K562 (cell line): Measurements from ENCODE around the gene RNF187. TPM values are rescaled to one million over a fixed set of nuclear protein-coding genes. Genes with fewer than 3 reads are reported as not detected.

ENCODE experiments used
- ATAC-seq: fragments of 200-7000 bp; cut with Tn5 transposase; 3 replicates; pipeline ENCODE4 v1.9.1; 2020; ENCODE audit warnings: moderate library complexity
- BruUV-seq: library from RNA; stranded (reverse); fragments of 400-500 nt; replicated peaks from 2 replicates; lab custom pipeline; 2021; lab: Mats Ljungman, UMichigan
- CTCF ChIA-PET: fragments of 300-600 bp; formaldehyde crosslinking; extraction: SDS; loops from one replicate; lab custom pipeline; 2021; ENCODE audit warnings: low intra/inter-chr PET ratio; lab: Yijun Ruan, JAX
- POLR2A ChIA-PET: fragments of 300-600, 350-650 bp; sonication (Branson Sonifier 250); formaldehyde crosslinking; extraction: SDS; loops from one replicate; lab custom pipeline; 2021; ENCODE audit warnings: antibody characterized with exemption, inconsistent platforms; lab: Yijun Ruan, JAX
- DNase-seq, 4 experiments: peaks; one replicate each; pipeline versions ENCODE4 v3.0.0 to v3.0.0-alpha.2; 2011 to 2018; ENCODE audit warnings: low spot score in 3 of 4, mixed read lengths in 3 of 4; ENCODE audit errors: extremely low read depth in 1 of 4
- FAIRE-seq: peaks from 2 replicates; lab custom pipeline; 2011; peaks lifted over from hg19 to GRCh38; lab: Jason Lieb, UNC
- H2AFZ ChIP-seq: 2 replicates; pipeline ENCODE4 v1.6.0; 2011; ENCODE audit warnings: low read depth, low read length, control low read depth, inconsistent platforms
- H3K27ac ChIP-seq: fragments of 200-600 bp; 3 replicates; pipeline ENCODE4 v1.8.0; 2011; ENCODE audit warnings: low read depth, mild to moderate bottlenecking, control low read depth, inconsistent platforms, low read length, moderate library complexity, mixed read lengths; ENCODE audit errors: extremely low read depth
- H3K27me3 ChIP-seq, 2 experiments: fragments of 300-600 bp in 1 of 2; 2 replicates in 1 of 2; 3 replicates in 1 of 2; pipeline versions ENCODE4 v1.6.0 to v1.8.0; 2011; ENCODE audit warnings: inconsistent platforms in 2 of 2, low read length in 2 of 2, mild to moderate bottlenecking in 1 of 2, mixed read lengths in 1 of 2, moderate library complexity in 1 of 2; ENCODE audit not compliant: control insufficient read depth in 2 of 2, insufficient read depth in 2 of 2
- H3K36me3 ChIP-seq: fragments of 300-600 bp; 3 replicates; pipeline ENCODE4 v1.8.0; 2011; ENCODE audit warnings: mild to moderate bottlenecking, low read length, inconsistent platforms; ENCODE audit not compliant: control insufficient read depth, insufficient read depth
- H3K4me1 ChIP-seq, 2 experiments: fragments of 200-600 bp in 1 of 2; replicated peaks in 1 of 2; 2 replicates in 1 of 2; 3 replicates in 1 of 2; pipeline versions ENCODE4 v1.5.1 to v1.8.0; 2011; ENCODE audit warnings: inconsistent platforms in 2 of 2, low read length in 2 of 2, mild to moderate bottlenecking in 1 of 2, mixed read lengths in 1 of 2, moderate library complexity in 1 of 2; ENCODE audit not compliant: control insufficient read depth in 2 of 2, insufficient read depth in 2 of 2
- H3K4me2 ChIP-seq: 2 replicates; pipeline ENCODE4 v1.6.1; 2011; ENCODE audit warnings: low read length, control low read depth, inconsistent platforms, mixed read lengths; ENCODE audit not compliant: insufficient read depth
- H3K4me3 ChIP-seq: fragments of 200-600 bp; sonication (generic), shearing (Covaris generic); 2 replicates; pipeline ENCODE4 v1.5.1; 2016; ENCODE audit warnings: control low read depth, inconsistent platforms
- H3K79me2 ChIP-seq: fragments of 200-600 bp; 3 replicates; pipeline ENCODE4 v1.8.0; 2011; ENCODE audit warnings: low read length, inconsistent platforms; ENCODE audit not compliant: control insufficient read depth, insufficient read depth
- H3K9ac ChIP-seq, 2 experiments: 2 replicates each; pipeline versions ENCODE4 v1.6.0 to v1.6.1; 2011; ENCODE audit warnings: low read depth in 2 of 2, low read length in 2 of 2, control low read depth in 1 of 2, inconsistent platforms in 1 of 2, mild to moderate bottlenecking in 1 of 2, mixed read lengths in 1 of 2; ENCODE audit not compliant: insufficient read depth in 1 of 2
- H3K9me1 ChIP-seq: one replicate; pipeline ENCODE4 v1.6.0; 2011; ENCODE audit warnings: inconsistent platforms, mild to moderate bottlenecking, low read length, moderate library complexity; ENCODE audit not compliant: control insufficient read depth, insufficient read depth
- H3K9me3 ChIP-seq: replicated peaks from 2 replicates; pipeline ENCODE4 v1.5.1; 2011; ENCODE audit warnings: low read depth, low read length, inconsistent platforms; ENCODE audit not compliant: control insufficient read depth, insufficient read depth
- H4K20me1 ChIP-seq: replicated peaks from 2 replicates; pipeline ENCODE4 v1.6.1; 2011; ENCODE audit warnings: low read length, inconsistent platforms, mixed read lengths; ENCODE audit not compliant: control insufficient read depth, insufficient read depth
- BMI1 ChIP-seq: fragments of 150-350 bp; IDR thresholded peaks from 2 replicates; pipeline ENCODE4 v1.6.1; 2014; ENCODE audit warnings: low read length
- BRF1 ChIP-seq: IDR thresholded peaks from 3 replicates; pipeline ENCODE4 v1.6.1; 2011; ENCODE audit warnings: borderline replicate concordance, mild to moderate bottlenecking; ENCODE audit not compliant: insufficient read length; ENCODE audit errors: extremely low read depth
- CBFA2T2 ChIP-seq: fragments of 450-650 bp; conservative IDR thresholded peaks from 2 replicates; pipeline ENCODE4 v1.6.1; 2017; ENCODE audit warnings: mild to moderate bottlenecking
- CBFA2T3 ChIP-seq: fragments of 450-650 bp; IDR thresholded peaks from 2 replicates; pipeline ENCODE4 v1.6.1; 2017
- GTF2A2 ChIP-seq: IDR thresholded peaks from 2 replicates; pipeline ENCODE4 v1.6.1; 2016; ENCODE audit warnings: mild to moderate bottlenecking, missing genetic modification characterization, missing compliant biosample characterization
- JUND ChIP-seq, 2 experiments: IDR thresholded peaks; 2 replicates in 1 of 2; 3 replicates in 1 of 2; pipeline ENCODE4 v1.6.1; 2011; ENCODE audit warnings: borderline replicate concordance in 2 of 2, low read depth in 2 of 2, low read length in 2 of 2, improper control_type of control experiment in 1 of 2, missing biosample characterization in 1 of 2, missing genetic modification characterization in 1 of 2, missing genetic modification reagents in 1 of 2
- MAFG ChIP-seq: fragments of 450-650 bp; conservative IDR thresholded peaks from 2 replicates; pipeline ENCODE4 v1.6.1; 2016; ENCODE audit warnings: missing genetic modification characterization, missing compliant biosample characterization
- NEUROD1 ChIP-seq: fragments of 150-350 bp; IDR thresholded peaks from 2 replicates; pipeline ENCODE4 v1.6.1; 2014; ENCODE audit warnings: borderline replicate concordance, low read length, low read depth; ENCODE audit not compliant: partially characterized antibody
- RHOXF2B ChIP-seq: fragments of 250-450 bp; sonication (Bioruptor Pico); conservative IDR thresholded peaks from 2 replicates; pipeline ENCODE4 v1.5.1; 2021
- SAP30 ChIP-seq: fragments of 200-600 bp; sonication (generic); IDR thresholded peaks from 2 replicates; pipeline ENCODE4 v1.6.1; 2012; ENCODE audit warnings: borderline replicate concordance, low read depth, mild to moderate bottlenecking, moderate library complexity, low read length, control low read depth, inconsistent platforms; ENCODE audit not compliant: insufficient read depth, poor library complexity, severe bottlenecking
- SREBF2 ChIP-seq: sonication (generic); formaldehyde crosslinking; IDR thresholded peaks from 2 replicates; pipeline ENCODE4 v1.4.0; 2020; ENCODE audit warnings: mild to moderate bottlenecking, missing genetic modification reagents
- YBX1 ChIP-seq: fragments of 450-650 bp; IDR thresholded peaks from 2 replicates; pipeline ENCODE4 v1.7.1; 2016; ENCODE audit warnings: mild to moderate bottlenecking
- ZNF707 ChIP-seq: fragments of 250-450 bp; sonication (Bioruptor Pico); conservative IDR thresholded peaks from 2 replicates; pipeline ENCODE4 v1.8.0; 2022; ENCODE audit warnings: inconsistent platforms, mild to moderate bottlenecking, moderate library complexity
- ZNF76 ChIP-seq: fragments of 250-450 bp; sonication (Bioruptor Pico); IDR thresholded peaks from 2 replicates; pipeline ENCODE4 v1.4.0; 2020; ENCODE audit warnings: mild to moderate bottlenecking, moderate library complexity, borderline replicate concordance
- WGBS: fragments of 100-300 bp; shearing (Covaris generic); methylation state at CpG from one replicate; pipeline ENCODE4 v1.1.6; 2016; ENCODE audit warnings: low coverage, mixed read lengths; ENCODE audit not compliant: insufficient coverage; ENCODE audit errors: missing lambda C conversion rate; 5-methylcytosine and 5-hydroxymethylcytosine counted together
- in situ Hi-C: fragments of 300-500 bp; cut with MboI; formaldehyde crosslinking; loops from 4 replicates; pipeline ENCODE4 v1.15.0; 2018; ENCODE audit warnings: inconsistent platforms, mixed read lengths
- intact Hi-C: fragments of 100-400 bp; cut with micrococcal nuclease; formaldehyde crosslinking; loops from 2 replicates; pipeline ENCODE4 v1.14.2; 2022
- polyA plus RNA-seq, 8 experiments: library from polyadenylated mRNA; depleted of rRNA in 4 of 8; stranded (reverse) in 5 of 8; unstranded in 3 of 8; fragments of >200 nt; fragmentation: Nextera tagmentation in 2 of 8; fragmentation: Illumina TruSeq in 1 of 8; extraction: Ambion mirVana in 2 of 8; extraction: Trizol in 1 of 8; gene quantifications; 2 replicates each; pipeline versions ENCODE4 v1.2.1 to v1.2.3, GENCODE V29; 2011 to 2014; ENCODE audit warnings: inconsistent platforms in 1 of 8, missing spikeins in 1 of 8
- total RNA-seq, 7 experiments: library from RNA; depleted of rRNA in 6 of 7; stranded (reverse); fragments of >200 nt in 6 of 7; fragmentation: Illumina TruSeq in 2 of 7; extraction: Trizol in 2 of 7; gene quantifications; 2 replicates each; pipeline versions ENCODE4 v1.2.1 to v1.2.3, GENCODE V29; 2011 to 2021; ENCODE audit warnings: low replicate concordance in 1 of 7
- TF ChIP-seq, protein P1 (sequence below): sonication (generic); formaldehyde crosslinking; IDR thresholded peaks from 2 replicates; pipeline ENCODE4 v1.8.0; 2023; ENCODE audit warnings: mild to moderate bottlenecking, missing genetic modification reagents
- TF ChIP-seq, protein P2 (sequence below), 2 experiments: fragments of 450-650 bp in 1 of 2; sonication (generic) in 1 of 2; formaldehyde crosslinking in 1 of 2; IDR thresholded peaks in 1 of 2; conservative IDR thresholded peaks in 1 of 2; 2 replicates each; pipeline versions ENCODE4 v1.6.1 to v1.8.1; 2016 to 2023; ENCODE audit warnings: mild to moderate bottlenecking in 2 of 2, moderate library complexity in 2 of 2, inconsistent platforms in 1 of 2, missing genetic modification reagents in 1 of 2
- TF ChIP-seq, protein P3 (sequence below): sonication (generic); formaldehyde crosslinking; IDR thresholded peaks from 2 replicates; pipeline ENCODE4 v1.8.0; 2022; ENCODE audit warnings: missing genetic modification reagents, mild to moderate bottlenecking, moderate library complexity, borderline replicate concordance

The RNF187 gene
- total and polyA plus RNA-seq, 9 of the 15 experiments (the other 6 are each of a cell fraction or from before 2014, with no cell fraction given): 2.3 to 119 (median 41.9) TPM

DNA sequence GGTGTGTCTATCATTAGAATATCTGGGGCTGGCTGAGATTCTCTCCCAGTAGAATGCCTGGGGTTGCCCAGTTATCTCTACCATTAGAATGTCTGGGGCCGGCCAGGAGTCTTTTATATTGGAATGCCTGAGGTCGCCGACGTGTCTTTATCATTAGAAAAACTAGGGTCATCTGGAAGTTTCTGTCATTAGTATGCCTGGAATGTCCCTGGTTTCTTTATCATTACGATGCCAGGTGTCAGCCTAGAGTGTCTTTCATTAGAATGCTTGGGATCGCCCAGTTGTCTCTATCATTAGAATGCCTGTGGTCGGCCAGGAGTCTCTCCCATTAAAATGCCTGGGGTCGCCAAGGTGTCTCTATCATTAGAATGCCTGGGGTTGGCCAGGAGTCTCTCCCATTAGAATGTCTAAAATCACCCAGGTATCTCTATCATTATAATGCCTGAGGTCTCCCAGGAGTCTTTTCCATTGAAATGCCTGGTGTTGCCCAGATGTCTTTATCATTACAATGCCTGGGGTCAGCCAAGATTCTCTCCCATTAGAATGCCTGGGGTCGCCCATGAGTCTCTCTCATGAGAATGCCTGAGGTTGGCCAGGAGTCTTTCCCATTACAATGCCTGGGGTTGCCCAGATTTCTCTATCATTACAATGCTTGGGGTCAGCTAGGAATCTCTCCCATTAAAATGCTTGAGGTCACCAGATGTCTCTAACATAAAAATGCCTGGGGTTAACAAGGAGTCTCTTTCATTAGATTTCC lies 53.2 kb downstream of the RNF187 start:
- Histone ChIP-seq H3K9ac (no peak overlapping the region), H3K79me2 (no peaks in the 10 kb centered on the region), H3K27ac (no peak overlapping the region), H3K9me1 (no peaks in the 10 kb centered on the region), H2AFZ (no peak overlapping the region), H3K9me3 (no peaks in the 10 kb centered on the region), H3K27me3 (no peaks in the 10 kb centered on the region), H4K20me1 (no peaks in the 10 kb centered on the region), H3K4me2 (no peak overlapping the region), H3K4me1 (no peaks in the 10 kb centered on the region), H3K4me3 (no peak overlapping the region), H3K36me3 (no peaks in the 10 kb centered on the region)
- in situ Hi-C loops: no loop called here
- FAIRE-seq: no peak
- ChIA-PET CTCF (interaction anchor here (0.6 kb wide), 1 partner anchor 198 kb away, joined by 3 read pairs; no protein-coding TSS in a partner anchor), POLR2A (no interaction called here)
- under 1% methylated on average over 9 of the region's 9 CpGs for WGBS
- TF ChIP-seq JUND (IDR thresholded peaks at IDR 0.05; ENCODE audit: borderline replicate concordance, low read depth, low read length) (no peak), JUND (tag; IDR thresholded peaks at IDR 0.05; ENCODE audit: borderline replicate concordance, low read depth, low read length) (no peak), ZNF76 (CRISPR knock-in tag) (no peak), CBFA2T2 (no peak), BRF1 (no peak), RHOXF2B (CRISPR knock-in tag) (no peak), NEUROD1 (no peak), SAP30 (no peak), BMI1 (no peak), SREBF2 (no peak), ZNF707 (CRISPR knock-in tag) (no peak), MAFG (tag) (no peak), CBFA2T3 (no peak), GTF2A2 (no peak), YBX1 (no peak)
- TF ChIP-seq, protein P1, sequence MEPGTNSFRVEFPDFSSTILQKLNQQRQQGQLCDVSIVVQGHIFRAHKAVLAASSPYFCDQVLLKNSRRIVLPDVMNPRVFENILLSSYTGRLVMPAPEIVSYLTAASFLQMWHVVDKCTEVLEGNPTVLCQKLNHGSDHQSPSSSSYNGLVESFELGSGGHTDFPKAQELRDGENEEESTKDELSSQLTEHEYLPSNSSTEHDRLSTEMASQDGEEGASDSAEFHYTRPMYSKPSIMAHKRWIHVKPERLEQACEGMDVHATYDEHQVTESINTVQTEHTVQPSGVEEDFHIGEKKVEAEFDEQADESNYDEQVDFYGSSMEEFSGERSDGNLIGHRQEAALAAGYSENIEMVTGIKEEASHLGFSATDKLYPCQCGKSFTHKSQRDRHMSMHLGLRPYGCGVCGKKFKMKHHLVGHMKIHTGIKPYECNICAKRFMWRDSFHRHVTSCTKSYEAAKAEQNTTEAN: no peak
- TF ChIP-seq, protein P2, sequence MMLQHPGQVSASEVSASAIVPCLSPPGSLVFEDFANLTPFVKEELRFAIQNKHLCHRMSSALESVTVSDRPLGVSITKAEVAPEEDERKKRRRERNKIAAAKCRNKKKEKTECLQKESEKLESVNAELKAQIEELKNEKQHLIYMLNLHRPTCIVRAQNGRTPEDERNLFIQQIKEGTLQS (IDR thresholded peaks at IDR 0.05): no peak
- TF ChIP-seq, protein P2 (CRISPR knock-in tag; conservative IDR thresholded peaks at IDR 0.05): no peak
- TF ChIP-seq, protein P3, sequence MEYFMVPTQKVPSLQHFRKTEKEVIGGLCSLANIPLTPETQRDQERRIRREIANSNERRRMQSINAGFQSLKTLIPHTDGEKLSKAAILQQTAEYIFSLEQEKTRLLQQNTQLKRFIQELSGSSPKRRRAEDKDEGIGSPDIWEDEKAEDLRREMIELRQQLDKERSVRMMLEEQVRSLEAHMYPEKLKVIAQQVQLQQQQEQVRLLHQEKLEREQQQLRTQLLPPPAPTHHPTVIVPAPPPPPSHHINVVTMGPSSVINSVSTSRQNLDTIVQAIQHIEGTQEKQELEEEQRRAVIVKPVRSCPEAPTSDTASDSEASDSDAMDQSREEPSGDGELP (CRISPR knock-in tag): no peak
- no peak for ATAC-seq
- DNase-seq: no peak
- no TSS peak for BruUV-seq
- intact Hi-C loops: no loop called here
